Skin of body (tissue), 2 donors: ENCODE data around the gene CFAP119. TPM values are rescaled to one million over a fixed set of nuclear protein-coding genes. Genes with fewer than 3 reads are reported as not detected.

Experiments
- DNase-seq: peaks from one replicate; lab custom pipeline; 2025; lab: John Stamatoyannopoulos, UW
- total RNA-seq: library from RNA; depleted of rRNA; stranded (reverse); fragments of >200 nt; gene quantifications from one replicate; pipeline ENCODE4 v1.2.3, GENCODE V29; 2014

CFAP119 gene
- total RNA-seq, 1 donor from 2014 or later, result 0.79 TPM

DNA sequence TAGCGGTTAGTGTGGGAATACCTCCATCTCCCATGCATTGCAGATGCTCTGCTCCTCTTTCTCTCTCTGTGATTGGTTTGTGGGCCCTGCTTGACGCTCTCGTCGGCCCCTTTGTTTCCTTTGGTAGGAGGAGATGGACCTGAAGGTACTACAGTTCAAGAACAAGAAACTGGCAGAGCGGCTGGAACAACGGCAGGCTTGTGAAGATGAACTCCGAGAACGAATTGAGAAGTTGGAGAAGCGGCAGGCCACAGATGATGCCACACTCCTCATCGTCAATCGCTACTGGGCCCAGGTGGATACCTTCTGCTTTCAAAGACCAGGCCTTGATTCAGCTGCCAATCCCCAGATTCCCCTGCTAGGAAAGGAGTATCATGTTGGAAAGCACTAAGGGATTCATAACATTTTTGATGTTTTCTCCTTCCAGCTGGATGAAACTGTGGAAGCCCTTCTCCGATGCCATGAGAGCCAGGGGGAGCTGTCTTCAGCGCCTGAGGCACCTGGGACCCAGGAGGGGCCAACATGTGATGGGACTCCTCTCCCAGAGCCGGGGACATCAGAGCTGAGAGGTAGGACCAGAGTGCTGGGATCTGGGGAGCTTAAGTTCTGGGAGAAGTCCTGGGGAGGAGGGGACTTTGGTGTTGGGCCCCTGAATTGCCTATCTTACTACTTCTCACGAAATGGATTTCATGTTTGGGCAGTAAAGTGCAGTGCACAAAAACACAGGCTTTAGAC lies 1.3 kb upstream of the CFAP119 start:
- DNase-seq, result no peak

DNA sequence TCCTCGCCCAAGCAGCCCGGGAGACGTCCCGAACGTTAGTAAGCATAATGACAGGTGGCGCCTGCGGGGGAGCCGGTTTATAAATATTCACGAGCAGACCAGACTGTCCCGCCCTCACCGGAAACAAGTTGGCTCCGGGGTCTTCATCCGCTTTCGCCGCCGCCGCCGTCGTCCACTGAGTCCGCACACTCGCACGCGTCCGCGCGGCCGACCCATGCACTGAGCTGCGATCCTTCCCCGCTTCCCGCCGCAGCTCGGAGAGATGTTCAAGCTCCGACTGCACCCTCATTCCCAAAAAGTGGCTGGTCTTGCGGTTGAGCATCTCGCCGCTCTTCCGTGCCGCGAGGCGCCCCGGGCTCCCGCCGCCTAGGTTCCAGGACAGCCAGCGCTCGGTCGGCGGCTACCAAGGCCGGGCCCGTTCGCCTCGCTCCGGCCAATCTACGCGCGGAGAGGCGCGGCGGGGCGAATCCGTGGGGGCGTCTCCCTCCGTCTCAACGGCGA lies 385 bp downstream of the CFAP119 start:
- no peak for DNase-seq

GRCh38 chr16:30760577-30761426 lies 1.1 kb downstream of the CFAP119 start:
- no peak for DNase-seq

DNA sequence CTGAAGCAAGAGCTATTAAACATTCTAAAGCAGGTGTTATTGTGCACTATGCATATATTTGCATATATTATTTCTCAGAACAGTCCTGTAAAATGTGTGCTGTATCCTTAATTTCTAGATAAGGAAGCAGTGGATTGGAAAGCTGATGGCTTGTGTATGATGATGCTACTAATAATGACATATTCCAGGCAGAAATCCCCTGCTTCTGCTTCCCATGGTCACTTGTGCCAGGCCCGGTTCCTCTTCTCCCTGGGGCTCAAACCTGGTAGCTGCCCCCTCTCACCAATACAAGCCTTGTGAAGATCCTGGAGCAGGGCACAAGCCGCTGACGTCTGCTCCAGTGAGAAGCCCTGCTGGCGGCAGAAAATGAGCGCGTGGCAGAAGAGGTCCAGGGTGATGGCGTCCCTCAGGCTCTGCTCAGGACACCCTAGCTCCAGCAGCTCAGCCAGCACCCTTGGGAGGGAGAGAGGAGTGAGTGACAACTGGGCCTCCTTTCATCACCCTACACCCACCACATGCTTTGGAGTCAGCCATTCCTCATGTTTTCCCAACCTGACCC lies 1.8 kb downstream of the CFAP119 start:
- DNase-seq, result no peak

DNA sequence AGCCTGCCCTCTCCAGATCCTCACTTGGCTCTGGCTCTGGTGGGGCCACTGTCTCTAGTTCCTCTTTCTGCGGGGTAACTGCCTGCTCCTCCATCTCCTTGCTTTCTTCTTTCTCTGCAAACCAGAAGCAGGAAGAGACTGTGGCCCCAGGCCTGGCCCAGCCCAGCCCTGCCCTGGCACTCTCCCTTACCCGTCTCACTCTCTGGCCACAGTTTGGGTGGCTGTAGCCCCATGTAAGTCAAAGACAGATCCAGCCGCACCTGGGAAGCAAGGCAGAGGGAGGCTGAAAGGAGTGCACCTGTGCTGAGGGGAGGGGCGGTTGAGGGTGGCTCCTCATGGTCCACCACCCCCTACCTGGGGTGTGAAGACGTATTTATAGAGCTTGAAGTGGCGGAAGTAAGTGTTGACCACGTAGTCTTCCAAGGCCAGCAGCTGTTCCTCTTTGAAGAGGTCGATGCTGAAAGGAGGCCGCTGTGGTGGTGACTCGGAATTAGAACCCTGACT lies 2.8 kb downstream of the CFAP119 start:
- DNase-seq, result no peak

GRCh38 chr16:30757316-30757715 lies 4.5 kb downstream of the CFAP119 start:
- no peak for DNase-seq

DNA sequence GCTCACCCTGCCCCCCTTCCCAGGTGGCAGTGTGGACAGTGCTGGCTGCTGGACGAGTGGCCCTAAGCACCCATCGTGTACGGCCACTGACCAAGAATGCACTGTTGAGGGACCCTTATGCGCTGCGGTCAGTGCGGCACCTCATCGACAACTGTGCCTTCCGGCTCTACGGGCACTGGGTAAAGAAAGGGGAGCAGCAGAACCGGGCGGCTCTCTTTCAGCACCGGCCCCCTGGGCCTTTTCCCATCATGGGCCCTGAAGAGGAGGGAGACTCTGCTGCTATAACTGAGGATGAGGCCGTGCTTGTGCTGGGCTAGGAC lies 5.1 kb downstream of the CFAP119 start:
- no peak for DNase-seq

- no peak for DNase-seq
Measured at GRCh38 chr16:30755955-30756780, 5.7 kb downstream of the CFAP119 start.

DNA sequence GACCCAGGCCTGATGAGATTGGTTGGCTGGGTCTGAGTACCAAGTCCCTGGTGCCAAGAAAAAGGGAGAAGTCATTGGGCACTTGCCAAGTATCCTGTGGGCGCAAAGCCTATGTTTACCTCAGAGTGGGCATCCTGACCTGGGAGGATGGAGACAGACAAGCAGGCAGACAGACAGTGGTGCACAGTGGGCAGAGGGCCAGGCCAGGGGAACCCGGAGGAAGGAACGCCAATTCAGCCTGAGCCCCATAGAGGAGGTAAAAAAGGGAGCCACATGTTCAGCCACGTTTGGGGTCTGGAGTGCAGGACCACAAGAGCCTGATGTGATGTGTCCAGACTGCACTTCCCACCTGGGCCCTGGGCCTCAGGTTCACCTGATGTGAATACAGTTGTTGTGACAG lies 8.3 kb downstream of the CFAP119 start:
- no peak for DNase-seq

GRCh38 chr16:30750876-30751465 lies 10.9 kb downstream of the CFAP119 start:
- no peak for DNase-seq

DNA sequence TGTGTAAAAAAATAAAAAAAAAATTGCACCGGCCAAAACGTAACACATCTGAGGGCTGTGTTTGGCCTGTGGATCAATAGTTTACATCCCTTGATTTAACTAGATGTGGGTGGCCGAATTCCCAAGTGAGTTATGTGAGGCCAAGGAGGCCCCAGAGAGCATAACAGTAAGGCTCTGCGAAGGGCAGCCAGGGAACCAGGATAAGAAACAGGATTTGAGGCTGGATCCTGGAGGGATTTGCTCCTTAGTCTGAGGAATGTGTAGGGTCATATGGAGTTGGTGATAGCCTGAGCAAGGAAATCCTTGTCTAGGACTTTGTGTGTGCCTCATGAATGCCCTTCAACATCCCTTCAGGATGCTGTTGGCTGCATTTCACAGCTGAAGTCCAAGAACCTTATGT lies 11.7 kb downstream of the CFAP119 start:
- no peak for DNase-seq

GRCh38 chr16:30748634-30749445 lies 13.0 kb downstream of the CFAP119 start:
- DNase-seq, result no peak

GRCh38 chr16:30747799-30748633 lies 13.8 kb downstream of the CFAP119 start, which contains the start of gene PHKG2:
TSS of gene PHKG2 (plus strand) at chr16:30748425. CDS start at chr16:30748821, 396 bp downstream.
- peak; percentile 97 for DNase-seq

DNA sequence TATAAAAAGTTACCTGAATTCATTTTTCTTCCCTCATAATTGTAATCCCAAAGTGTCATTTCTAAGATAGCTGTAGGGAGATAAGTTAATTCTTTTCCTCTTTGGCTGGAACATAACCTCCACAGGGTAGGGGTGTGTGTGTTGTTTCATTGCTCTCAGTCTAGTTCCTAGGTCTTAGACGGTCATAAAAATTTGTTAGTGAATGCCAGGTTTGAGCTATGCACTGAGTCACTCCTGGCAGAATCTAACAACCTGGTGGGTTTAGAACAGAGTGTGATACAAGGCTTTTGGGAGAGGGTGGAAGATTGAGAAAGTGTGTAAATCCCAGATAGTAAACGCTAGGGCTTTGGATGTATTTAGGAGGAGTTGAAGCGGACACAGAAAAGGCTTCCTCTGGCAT lies 14.5 kb downstream of the CFAP119 start:
- no peak for DNase-seq

- DNase-seq, result no peak
Measured at GRCh38 chr16:30746638-30747175, 15.2 kb downstream of the CFAP119 start.

DNA sequence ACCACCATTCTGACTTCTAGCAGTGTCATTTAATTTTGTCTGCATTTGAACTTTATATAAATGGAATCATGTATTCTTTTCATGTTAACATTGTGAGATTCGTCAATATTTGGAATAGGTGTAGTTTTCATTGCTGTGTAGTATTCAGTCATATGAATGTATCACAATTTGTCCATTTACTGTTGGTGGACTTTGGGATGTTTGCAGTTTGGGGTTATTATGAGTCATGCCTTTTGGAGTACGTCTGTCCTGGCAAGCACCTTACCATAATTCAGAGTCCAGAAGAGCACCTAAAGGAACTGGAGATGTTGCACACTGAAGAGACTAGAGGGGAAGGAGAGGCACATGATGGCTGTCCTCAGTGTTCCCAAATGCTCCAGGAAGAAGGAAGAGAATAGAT lies 16.8 kb downstream of the CFAP119 start:
- no peak for DNase-seq

DNA sequence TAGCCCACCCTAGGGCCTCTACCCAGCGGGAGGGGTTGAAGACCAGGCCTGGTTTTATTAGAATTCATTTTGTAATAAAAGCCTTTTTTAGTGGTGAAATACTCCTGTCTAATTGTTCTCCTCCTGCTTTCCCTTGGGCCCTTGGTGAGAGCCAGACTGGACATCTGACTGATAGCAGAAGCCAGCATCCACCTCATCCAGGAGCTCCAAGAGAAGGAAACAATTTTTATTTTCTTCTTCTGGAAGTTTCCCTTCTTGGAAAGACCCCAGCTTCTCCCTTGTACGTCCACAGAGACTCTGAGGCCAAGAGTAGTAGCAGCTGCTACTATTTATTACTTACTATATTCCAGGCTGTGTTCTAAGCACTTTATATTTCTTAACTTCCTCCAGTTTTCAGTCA lies 17.7 kb downstream of the CFAP119 start:
- no peak for DNase-seq

- no peak for DNase-seq
Measured at GRCh38 chr16:30743716-30744115, 18.1 kb downstream of the CFAP119 start.

DNA sequence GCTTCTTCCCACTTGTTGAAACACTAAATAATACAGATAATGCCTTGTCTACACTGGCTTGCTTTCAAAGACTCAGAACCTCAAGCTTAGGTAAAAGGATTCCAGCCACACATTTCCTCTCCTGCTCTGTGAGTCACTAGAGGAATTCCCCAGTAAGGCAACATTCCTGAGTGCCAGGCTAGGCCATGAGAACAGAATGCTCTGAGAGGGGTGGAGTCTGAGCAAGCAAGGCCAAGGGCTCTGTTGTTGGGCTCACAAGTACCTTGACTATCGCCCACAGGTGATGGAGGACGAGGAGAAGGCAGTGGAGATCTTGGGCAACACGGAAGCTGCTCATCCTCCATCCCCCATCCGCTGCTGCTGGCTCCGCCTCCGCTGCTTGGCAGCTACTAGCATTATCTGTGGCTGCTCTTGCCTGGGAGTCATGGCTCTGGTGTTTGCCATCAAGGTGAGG lies 20.4 kb downstream of the CFAP119 start:
- no peak for DNase-seq
